ENCODE data around the gene KLK14.

The KLK14 gene, protein sequence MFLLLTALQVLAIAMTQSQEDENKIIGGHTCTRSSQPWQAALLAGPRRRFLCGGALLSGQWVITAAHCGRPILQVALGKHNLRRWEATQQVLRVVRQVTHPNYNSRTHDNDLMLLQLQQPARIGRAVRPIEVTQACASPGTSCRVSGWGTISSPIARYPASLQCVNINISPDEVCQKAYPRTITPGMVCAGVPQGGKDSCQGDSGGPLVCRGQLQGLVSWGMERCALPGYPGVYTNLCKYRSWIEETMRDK

DNA sequence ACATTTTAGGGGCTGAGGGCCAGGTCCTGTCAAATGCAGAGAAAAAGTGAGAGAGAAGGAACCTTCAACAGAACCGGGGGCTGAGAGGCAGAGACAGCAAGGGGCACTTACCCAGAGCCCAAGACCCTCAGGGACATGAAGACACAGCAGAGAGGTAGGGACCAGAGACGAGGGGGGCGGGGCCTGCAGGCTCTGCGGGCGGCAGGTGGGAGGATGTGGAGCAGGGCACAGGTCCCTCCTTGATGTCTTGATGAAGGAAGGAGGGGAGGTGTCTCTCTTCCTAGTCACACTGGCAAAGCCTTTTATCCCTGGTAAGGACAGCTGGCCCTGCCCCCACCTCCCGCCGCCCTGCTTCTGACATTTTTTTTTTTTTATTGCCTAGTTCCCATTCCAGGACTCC, at the start of gene KLK14:
KLK14 (minus strand) TSS at position 277 of the 400 bp plus-strand sequence; CDS start at position 4, 273 bp downstream.
- FAIRE-seq (no peak), DNase-seq (ENCODE audit: extremely low spot score, insufficient read length, low read depth) (no peak)

GRCh38 chr19:51131780-51132680, 49.3 kb upstream of the KLK14 start:
- FAIRE-seq, result no peak

GRCh38 chr19:51129716-51130115, 47.0 kb upstream of the KLK14 start:
- DNase-seq (ENCODE audit: extremely low spot score, insufficient read length, low read depth), result no peak
- no peak for FAIRE-seq

More at GRCh38 chr19:51131780-51132680, 49.3 kb upstream of the KLK14 start:
- DNase-seq (ENCODE audit: extremely low spot score, insufficient read length, low read depth), result no peak

DNA sequence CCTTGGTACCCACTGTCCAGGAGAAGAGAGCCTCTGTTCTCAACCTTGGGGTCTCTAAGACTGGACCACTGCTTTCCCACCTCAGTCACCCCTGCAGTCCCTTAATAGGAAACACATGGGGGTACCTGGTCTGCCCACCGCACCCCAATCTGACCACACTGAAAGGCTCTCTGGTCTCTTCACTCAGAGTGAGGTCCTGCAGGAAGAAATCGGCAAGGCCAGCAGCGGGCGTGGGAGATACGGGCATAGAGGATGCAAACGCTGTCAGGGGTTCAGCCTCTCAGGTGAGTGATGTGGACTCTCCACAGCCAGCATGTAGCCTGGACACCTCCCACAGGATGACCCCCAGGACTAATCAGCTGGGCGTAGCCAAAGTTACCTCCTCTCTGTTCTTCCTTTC, 45.5 kb upstream of the KLK14 start:
- no peak for DNase-seq (ENCODE audit: extremely low spot score, insufficient read length, low read depth)
- FAIRE-seq, result no peak

DNA sequence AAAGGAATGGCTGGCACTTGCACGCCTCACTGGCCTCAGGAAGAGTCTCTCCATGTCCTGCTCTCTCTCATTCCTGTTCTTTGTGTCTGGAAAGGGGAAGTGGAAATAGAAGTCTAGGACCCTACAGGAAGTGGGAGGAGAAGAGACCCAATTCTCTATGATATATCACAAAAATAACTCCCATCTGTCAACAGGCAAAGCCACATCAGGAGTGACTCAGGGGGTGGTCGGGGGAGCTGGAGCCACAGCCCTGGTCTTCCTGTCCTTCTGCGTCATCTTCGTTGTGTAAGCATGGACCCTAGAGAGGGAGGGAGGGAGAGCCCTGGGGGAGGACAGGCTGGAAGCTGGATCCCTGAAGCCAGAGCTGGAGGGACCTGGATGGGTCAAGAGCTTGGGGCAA, 45.1 kb upstream of the KLK14 start:
- FAIRE-seq, result no peak
- no peak for DNase-seq (ENCODE audit: extremely low spot score, insufficient read length, low read depth)

GRCh38 chr19:51127032-51127431, 44.3 kb upstream of the KLK14 start:
- FAIRE-seq (no peak), DNase-seq (ENCODE audit: extremely low spot score, insufficient read length, low read depth) (no peak)

- DNase-seq (ENCODE audit: extremely low spot score, insufficient read length, low read depth) (no peak), FAIRE-seq (no peak)
Measured at GRCh38 chr19:51125421-51126075, 42.9 kb upstream of the KLK14 start.

GRCh38 chr19:51124729-51125128, 42.0 kb upstream of the KLK14 start, which contains the start of gene SIGLEC9:
Gene SIGLEC9, plus strand, starts transcription at chr19:51124906. Its CDS starts 69 bp downstream, at chr19:51124975.
- FAIRE-seq, result no peak
- DNase-seq (ENCODE audit: extremely low spot score, insufficient read length, low read depth), result no peak

GRCh38 chr19:51124216-51124615, 41.5 kb upstream of the KLK14 start:
- no peak for DNase-seq (ENCODE audit: extremely low spot score, insufficient read length, low read depth)
- no peak for FAIRE-seq

- no peak for DNase-seq (ENCODE audit: extremely low spot score, insufficient read length, low read depth)
- FAIRE-seq, result no peak
Measured at GRCh38 chr19:51123802-51124201, 41.1 kb upstream of the KLK14 start.

- FAIRE-seq (peak; percentile 51), DNase-seq (ENCODE audit: extremely low spot score, insufficient read length, low read depth) (no peak)
Measured at GRCh38 chr19:51123381-51123800, 40.7 kb upstream of the KLK14 start.

DNA sequence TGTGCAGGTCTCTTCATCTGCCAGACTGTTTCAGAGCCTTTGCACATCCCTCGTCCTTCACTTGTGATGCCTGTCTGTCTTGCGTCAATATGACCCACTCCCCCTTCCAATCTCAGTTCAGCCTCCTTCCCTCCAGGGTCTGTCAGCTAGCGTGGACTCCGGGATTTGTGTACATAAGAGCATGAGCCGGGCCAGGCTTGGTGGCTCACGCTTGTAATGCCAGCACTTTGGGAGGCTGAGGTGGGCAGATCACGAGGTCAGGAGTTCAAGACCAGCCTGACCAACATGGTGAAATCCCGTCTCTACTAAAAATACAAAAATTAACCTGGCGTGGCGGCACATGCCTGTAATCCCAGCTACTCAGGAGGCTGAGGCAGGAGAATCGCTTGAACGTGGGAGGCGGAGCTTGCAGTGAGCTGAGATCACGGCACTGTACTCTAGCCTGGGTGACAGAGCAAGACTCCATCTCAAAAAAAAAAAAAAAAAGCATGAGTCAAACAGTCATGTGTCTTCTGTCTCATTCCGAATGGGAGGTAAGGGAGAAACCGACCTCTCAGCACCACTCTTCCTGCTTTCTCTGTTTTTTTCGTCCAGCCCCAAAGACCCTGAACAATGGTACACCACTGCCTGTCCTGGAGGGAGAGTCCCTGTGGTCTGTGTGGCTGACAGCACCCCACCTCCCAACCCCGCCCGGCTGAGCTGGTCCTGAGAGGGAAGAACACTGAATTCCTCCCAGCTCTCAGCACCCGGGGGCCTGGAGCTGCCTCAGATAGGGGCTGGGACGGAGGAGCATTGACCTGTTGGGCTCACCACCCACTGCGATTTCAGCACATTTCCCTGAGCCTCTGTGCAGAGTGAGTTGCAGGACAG, 39.7 kb upstream of the KLK14 start:
- no peak for FAIRE-seq
- no peak for DNase-seq (ENCODE audit: extremely low spot score, insufficient read length, low read depth)

- FAIRE-seq (no peak), DNase-seq (ENCODE audit: extremely low spot score, insufficient read length, low read depth) (no peak)
Measured at GRCh38 chr19:51121257-51121656, 38.6 kb upstream of the KLK14 start.

- DNase-seq (ENCODE audit: extremely low spot score, insufficient read length, low read depth) (no peak), FAIRE-seq (no peak)
Measured at GRCh38 chr19:51120160-51120559, 37.5 kb upstream of the KLK14 start.

DNA sequence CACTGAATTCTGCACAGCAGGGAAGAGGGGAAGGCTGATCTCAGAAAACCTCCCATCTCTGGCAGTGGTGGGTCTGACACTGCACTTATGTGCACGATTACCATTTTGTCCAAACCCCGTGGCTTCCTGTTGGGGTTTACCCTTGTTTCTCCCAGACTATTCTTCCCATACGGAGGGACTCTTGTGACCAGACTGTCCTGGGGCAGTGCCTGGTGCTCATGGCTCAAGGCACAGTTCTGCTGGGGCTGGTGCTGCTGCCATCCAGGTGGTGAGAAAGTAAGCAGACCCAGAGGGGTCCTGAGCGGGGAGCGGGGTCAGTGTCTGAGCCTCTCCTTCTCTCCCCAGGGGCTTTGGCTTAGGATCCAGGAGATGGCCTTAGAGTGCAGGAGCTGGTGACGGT, 36.9 kb upstream of the KLK14 start:
- FAIRE-seq (no peak), DNase-seq (ENCODE audit: extremely low spot score, insufficient read length, low read depth) (no peak)

- DNase-seq (ENCODE audit: extremely low spot score, insufficient read length, low read depth) (no peak), FAIRE-seq (no peak)
Measured at GRCh38 chr19:51119101-51119500, 36.4 kb upstream of the KLK14 start.

GRCh38 chr19:51116736-51117286, 34.1 kb upstream of the KLK14 start:
- FAIRE-seq (no peak), DNase-seq (ENCODE audit: extremely low spot score, insufficient read length, low read depth) (no peak)

DNA sequence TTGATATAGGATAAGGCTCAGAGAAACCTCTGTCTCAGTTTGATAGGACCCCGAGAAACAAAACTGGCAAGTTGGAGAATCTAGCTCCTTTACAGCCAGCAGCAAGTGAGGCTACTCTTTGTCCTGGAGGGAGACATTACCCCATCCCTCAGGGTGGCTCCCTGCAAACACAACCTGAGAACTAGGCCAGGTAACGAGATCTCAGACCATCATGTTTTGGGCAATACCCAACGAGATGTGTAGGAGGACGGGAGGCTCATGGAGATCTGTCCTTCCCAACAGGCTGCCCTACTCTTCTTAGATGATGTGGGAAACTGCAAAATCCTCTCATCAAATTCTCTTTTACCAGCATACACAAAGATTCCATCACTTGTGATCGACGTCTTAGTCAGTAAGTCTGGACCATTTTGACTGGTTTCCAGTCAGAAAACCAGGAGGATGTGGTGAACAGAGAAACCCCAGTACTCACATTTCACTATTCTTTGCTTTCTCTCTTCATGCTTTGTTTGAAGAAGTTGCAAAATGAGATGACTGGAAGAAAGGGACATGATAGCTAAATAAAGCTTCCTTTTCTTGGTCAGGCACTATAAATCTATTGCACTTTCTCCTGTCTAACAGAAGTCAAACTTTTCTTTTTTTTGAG, 31.5 kb upstream of the KLK14 start:
- FAIRE-seq (no peak), DNase-seq (ENCODE audit: extremely low spot score, insufficient read length, low read depth) (no peak)

- no peak for FAIRE-seq
- DNase-seq (ENCODE audit: extremely low spot score, insufficient read length, low read depth), result no peak
Measured at GRCh38 chr19:51111606-51112005, 28.9 kb upstream of the KLK14 start.

All from GM18507 (cell line).